BE2C (cell line): Measurements from ENCODE around the gene ARHGAP26.
"Not testable (repeated sequence)": the region's sequence is repeated elsewhere in the genome, so short reads cannot be mapped to it uniquely, and the experiment has no call there.

Source experiments
- DNase-seq: peaks from one replicate; pipeline ENCODE4 v3.0.0-alpha.2; 2020
- H3K27me3 ChIP-seq: fragments of 250-450 bp; sonication (Bioruptor Pico); 2 replicates; pipeline ENCODE4 v1.5.1; 2020; ENCODE audit warnings: mild to moderate bottlenecking
- H3K36me3 ChIP-seq: fragments of 250-450 bp; sonication (Bioruptor Pico); 2 replicates; pipeline ENCODE4 v1.5.1; 2020; ENCODE audit warnings: mild to moderate bottlenecking
- H3K4me1 ChIP-seq: fragments of 250-450 bp; sonication (Bioruptor Pico); 2 replicates; pipeline ENCODE4 v1.5.1; 2020
- H3K4me3 ChIP-seq: 2 replicates; pipeline ENCODE4 v1.5.1; 2011; ENCODE audit warnings: low read depth, low read length
- H3K9me3 ChIP-seq: fragments of 250-450 bp; sonication (Bioruptor Pico); 2 replicates; pipeline ENCODE4 v1.5.1; 2020
- CTCF ChIP-seq: IDR thresholded peaks from 2 replicates; pipeline ENCODE4 v1.5.1; 2012; ENCODE audit warnings: mild to moderate bottlenecking, low read depth, low read length

ARHGAP26 gene

GRCh38 chr5:143114481-143114880 is 344.3 kb downstream of the ARHGAP26 start:
- Histone ChIP-seq H3K27me3 (no peaks in the 10 kb centered on the region), H3K36me3 (no peaks in the 10 kb centered on the region), H3K9me3 (no peaks in the 10 kb centered on the region), H3K4me3 (no peak overlapping the region), H3K4me1 (no peaks in the 10 kb centered on the region)
- no peak for DNase-seq
- no peak for TF ChIP-seq CTCF

- no peaks in the 10 kb centered on the region for H3K4me1 ChIP-seq
- no peaks in the 10 kb centered on the region for H3K27me3 ChIP-seq
- no peak for DNase-seq
- H3K9me3 ChIP-seq = no peaks in the 10 kb centered on the region
- no peak for TF ChIP-seq CTCF
- no peak overlapping the region for H3K4me3 ChIP-seq
- no peaks in the 10 kb centered on the region for H3K36me3 ChIP-seq
These were observed 345.2 kb downstream of the ARHGAP26 start for GRCh38 chr5:143115381-143115780.

DNA sequence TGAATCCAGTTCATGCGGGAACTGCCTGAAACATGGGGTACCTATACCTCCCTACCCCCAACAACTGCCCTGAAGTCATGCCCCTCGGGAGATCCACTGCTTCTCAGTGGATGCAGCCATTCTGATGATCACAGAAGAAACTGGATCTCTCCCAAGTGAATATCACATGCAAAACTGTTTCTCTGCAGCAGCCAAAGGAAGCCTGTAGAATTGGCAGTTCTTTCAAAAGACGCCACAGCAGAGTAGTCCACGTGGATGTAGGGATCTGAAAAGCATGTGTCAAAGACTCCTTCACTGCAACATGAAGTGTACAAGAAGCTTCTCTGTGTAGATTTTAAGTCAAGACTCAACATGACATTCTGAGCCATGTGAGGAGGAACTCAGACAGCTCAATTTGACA is 346.6 kb downstream of the ARHGAP26 start:
- no peaks in the 10 kb centered on the region for H3K4me1 ChIP-seq
- no peak for DNase-seq
- no peak overlapping the region for H3K4me3 ChIP-seq
- H3K36me3 ChIP-seq = no peaks in the 10 kb centered on the region
- TF ChIP-seq CTCF = no peak
- no peaks in the 10 kb centered on the region for H3K27me3 ChIP-seq
- no peaks in the 10 kb centered on the region for H3K9me3 ChIP-seq

DNA sequence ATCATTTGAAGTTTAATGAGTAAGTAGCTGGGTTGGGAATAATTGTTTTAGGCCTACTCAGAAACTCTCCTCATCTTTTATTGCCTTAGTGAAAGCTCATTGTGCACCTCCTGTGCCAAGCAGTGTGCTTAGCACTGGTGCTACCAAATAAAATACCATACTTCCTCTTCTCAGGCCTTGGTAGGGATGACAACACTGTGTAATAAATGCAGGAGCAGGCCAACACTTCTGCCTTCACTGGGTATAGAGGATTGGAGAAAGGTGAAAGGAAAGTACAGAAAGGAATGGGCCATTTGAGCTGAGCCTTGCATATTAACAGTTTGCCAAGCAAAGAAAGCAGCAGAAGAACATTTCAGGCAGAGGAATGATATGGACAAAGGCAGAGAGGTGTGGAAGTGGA is 347.6 kb downstream of the ARHGAP26 start:
- Histone ChIP-seq H3K9me3 (no peaks in the 10 kb centered on the region), H3K27me3 (no peaks in the 10 kb centered on the region), H3K36me3 (no peaks in the 10 kb centered on the region), H3K4me3 (no peak overlapping the region), H3K4me1 (no peaks in the 10 kb centered on the region)
- DNase-seq = no peak
- TF ChIP-seq CTCF = no peak

DNA sequence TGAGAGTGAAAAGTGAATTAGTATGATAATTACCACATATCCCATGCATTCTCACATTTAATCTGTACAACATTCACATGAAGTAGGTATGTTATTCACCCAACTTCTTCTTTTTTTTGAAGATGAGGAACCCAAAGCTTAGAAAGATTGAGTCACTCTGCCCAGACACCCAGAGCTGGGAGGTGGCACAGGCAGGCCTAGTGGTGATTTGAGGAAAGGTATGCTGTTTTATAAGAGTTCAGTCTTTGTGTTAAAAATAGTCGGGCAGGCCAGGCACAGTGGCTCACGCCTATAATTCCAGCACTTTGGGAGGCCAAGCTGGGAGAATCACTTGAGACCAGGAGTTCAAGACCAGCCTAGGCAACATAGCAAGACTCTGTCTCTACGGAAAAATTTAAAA is 348.0 kb downstream of the ARHGAP26 start:
- no peaks in the 10 kb centered on the region for H3K27me3 ChIP-seq
- no peak for TF ChIP-seq CTCF
- H3K4me1 ChIP-seq = no peaks in the 10 kb centered on the region
- no peaks in the 10 kb centered on the region for H3K9me3 ChIP-seq
- H3K4me3 ChIP-seq = no peak overlapping the region
- DNase-seq = no peak
- H3K36me3 ChIP-seq = no peaks in the 10 kb centered on the region

DNA sequence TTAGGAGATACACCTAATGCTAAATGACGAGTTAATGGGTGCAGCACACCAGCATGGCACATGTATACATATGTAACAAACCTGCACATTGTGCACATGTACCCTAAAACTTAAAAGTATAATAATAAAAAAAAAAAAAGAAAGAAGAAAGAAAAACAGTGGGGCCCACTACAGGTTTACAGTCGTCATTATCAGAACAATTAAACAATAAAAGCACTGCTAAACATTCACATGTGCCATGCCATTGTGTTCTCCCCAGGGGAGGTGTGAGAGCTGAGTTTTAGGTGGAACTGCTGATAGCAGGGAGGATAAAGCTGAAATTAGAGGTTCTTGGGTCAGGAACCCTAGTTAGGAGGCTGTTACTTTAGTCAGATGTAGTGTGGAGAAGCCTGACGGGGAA is 348.6 kb downstream of the ARHGAP26 start:
- H3K27me3 ChIP-seq, H3K4me1 ChIP-seq, H3K36me3 ChIP-seq, DNase-seq, H3K9me3 ChIP-seq, H3K4me3 ChIP-seq: not testable (repeated sequence)

- TF ChIP-seq CTCF = no peak
- no peak overlapping the region for H3K4me3 ChIP-seq
- no peaks in the 10 kb centered on the region for H3K9me3 ChIP-seq
- no peaks in the 10 kb centered on the region for H3K27me3 ChIP-seq
- DNase-seq = no peak
- 0 out of 2 replicates have a peak, but pooled peaks cover under 1% of the 10 kb centered on the region for H3K4me1 ChIP-seq
- no peaks in the 10 kb centered on the region for H3K36me3 ChIP-seq
These were observed 349.2 kb downstream of the ARHGAP26 start for GRCh38 chr5:143119291-143119769.
